Pancreas (tissue), 10 donors: Measurements from ENCODE around the gene COQ10B. TPM values are rescaled to one million over a fixed set of nuclear protein-coding genes. Genes with fewer than 3 reads are reported as not detected.

ENCODE experiments used
- ATAC-seq, 4 donors: fragments of 200-7000 bp; cut with Tn5 transposase; one replicate each; pipeline versions ENCODE4 v1.8.0 to v1.9.1; 2020; ENCODE audit warnings: mild to moderate bottlenecking in 4 of 4, moderate library complexity in 4 of 4
- DNase-seq, 6 donors: peaks; one replicate each; pipeline ENCODE4 v3.0.0-alpha.2; 2020
- FAIRE-seq: peaks from 2 replicates; lab custom pipeline; 2012; peaks lifted over from hg19 to GRCh38; lab: Jason Lieb, UNC
- H3K27ac ChIP-seq, 4 donors: fragments of 200-600 bp; sonication (generic); 1 replicate in 3 of 4; 2 replicates in 1 of 4; pipeline versions ENCODE4 v1.5.0 to v1.8.0; 2020
- H3K27me3 ChIP-seq, 4 donors: fragments of 200-600 bp; one replicate each; pipeline ENCODE4 v1.8.0; 2021
- H3K36me3 ChIP-seq, 3 donors: fragments of 200-600 bp; sonication (generic) in 1 of 3; one replicate each; pipeline versions ENCODE4 v1.5.0 to v1.8.0; 2020 to 2021
- H3K4me1 ChIP-seq, 3 donors: fragments of 200-600 bp; one replicate each; pipeline ENCODE4 v1.8.0; 2021
- H3K4me3 ChIP-seq, 4 donors: fragments of 200-600 bp; sonication (generic) in 2 of 4; one replicate each; pipeline versions ENCODE4 v1.5.0 to v1.8.0; 2020 to 2021
- H3K9me3 ChIP-seq, 4 donors: fragments of 200-600 bp; one replicate each; pipeline ENCODE4 v1.8.0; 2021
- CTCF ChIP-seq, 4 donors: fragments of 200-600 bp; sonication (generic) in 3 of 4; IDR thresholded peaks; one replicate each; pipeline versions ENCODE4 v1.5.0 to v1.8.0; 2021; ENCODE audit warnings: antibody characterized with exemption in 4 of 4
- WGBS, 2 donors: extraction: QIAGEN DNeasy Blood & Tissue Kit; methylation state at CpG; one replicate each; pipeline ENCODE4 v1.1.7; 2013; 5-methylcytosine and 5-hydroxymethylcytosine counted together
- intact Hi-C, 3 donors: fragments of 100-400 bp; cut with DNase I; formaldehyde crosslinking; loops; one replicate each; pipeline versions ENCODE4 v1.11.1 to v1.14.2; 2022
- polyA plus RNA-seq, 2 donors: library from polyadenylated mRNA; stranded (reverse); fragments of 200-250 nt; gene quantifications; one replicate each; pipeline ENCODE4 v1.2.3, GENCODE V29; 2013
- total RNA-seq, 6 donors: library from RNA; stranded (reverse); fragmentation: NEBNext Ultra II Directional in 4 of 6; extraction: Animal tissue kit (Norgen Biotek cat#: 25700) in 4 of 6; gene quantifications; one replicate each; pipeline versions ENCODE4 v1.2.1 to v1.2.4, GENCODE V29; 2021 to 2023
- donor health status: healthy with polysubstance abuse.
- donor health status: DM: no; HTN: no; CAD: no; lungs with moderate emphysema.
- donor health status: DM: no; HTN: no; CAD: no.
- donor health status: control.
- donor health status: control.
- donor health status: Bipolar disorder and iron deficiency.
- donor health status: DM: yes; HTN: yes; CAD: no.
- donor health status: DM: no; HTN: no; CAD: no.
- donor health status: DM: no; HTN: no; CAD: no.
- donor health status: DM: yes; HTN: yes; CAD: no.

Gene COQ10B
- total and polyA plus RNA-seq, 8 donors, result 5.7 to 10.8 (median 9.7) TPM

GRCh38 chr2:197435598-197436420, 17.5 kb upstream of the COQ10B start:
- no peaks in the 10 kb centered on the region for H3K36me3 ChIP-seq
- peak overlapping the region; percentile 96 to 98 (median 96) for H3K27ac ChIP-seq
- FAIRE-seq (no peak), DNase-seq (no peak), ATAC-seq (peak in 2 of 4 donors; percentile 8 to 19)
- H3K27me3 ChIP-seq, result no peaks in the 10 kb centered on the region
- 6 to 7% methylated on average over 16 of the region's 16 CpGs for WGBS, 2 donors
- H3K4me1 ChIP-seq, result peaks cover 18 to 27% (median 25%) of the 10 kb centered on the region in 3 donors
- TF ChIP-seq CTCF (IDR thresholded peaks at IDR 0.05), result no peak
- intact Hi-C loops, result no loop called here
- peak overlapping the region; percentile 45 to 94 (median 90) for H3K4me3 ChIP-seq
- H3K9me3 ChIP-seq, result no peaks in the 10 kb centered on the region

GRCh38 chr2:197437380-197437779, 16.0 kb upstream of the COQ10B start:
- FAIRE-seq (no peak), DNase-seq (no peak), ATAC-seq (no peak)
- Histone ChIP-seq H3K27ac (no peak overlapping the region), H3K27me3 (no peaks in the 10 kb centered on the region), H3K9me3 (no peaks in the 10 kb centered on the region), H3K36me3 (no peaks in the 10 kb centered on the region), H3K4me1 (peaks cover 5 to 13% (median 11%) of the 10 kb centered on the region in 3 donors), H3K4me3 (no peak overlapping the region)
- intact Hi-C loops, result no loop called here
- WGBS, 2 donors, result 100% methylated on average over 2 of the region's 2 CpGs
- TF ChIP-seq CTCF (IDR thresholded peaks at IDR 0.05), result no peak

GRCh38 chr2:197442857-197443256, 10.5 kb upstream of the COQ10B start:
- ATAC-seq, result peak in 2 of 4 donors; percentile 47 to 59
- H3K27ac ChIP-seq, result no peak overlapping the region
- intact Hi-C loops, result no loop called here

GRCh38 chr2:197445746-197446145, 7.6 kb upstream of the COQ10B start:
- TF ChIP-seq CTCF (IDR thresholded peaks at IDR 0.05), result no peak
- H3K27me3 ChIP-seq, result no peaks in the 10 kb centered on the region
- no peak for ATAC-seq
- no peaks in the 10 kb centered on the region for H3K36me3 ChIP-seq
- no peak overlapping the region for H3K27ac ChIP-seq
- 80 to 83% methylated on average over 1 of the region's 1 CpG for WGBS, 2 donors
- DNase-seq, result no peak
- FAIRE-seq, result no peak
- no peaks in the 10 kb centered on the region for H3K9me3 ChIP-seq
- intact Hi-C loops, result no loop called here
- no peaks in the 10 kb centered on the region for H3K4me1 ChIP-seq
- no peak overlapping the region for H3K4me3 ChIP-seq

More at GRCh38 chr2:197442857-197443256, 10.5 kb upstream of the COQ10B start:
- Histone ChIP-seq H3K4me3 (no peak overlapping the region), H3K9me3 (no peaks in the 10 kb centered on the region), H3K36me3 (no peaks in the 10 kb centered on the region), H3K4me1 (no peaks in the 10 kb centered on the region), H3K27me3 (no peaks in the 10 kb centered on the region)
- no peak for TF ChIP-seq CTCF (IDR thresholded peaks at IDR 0.05)
- FAIRE-seq, result no peak
- no peak for DNase-seq
- WGBS, 2 donors, result 67 to 68% methylated on average over 5 of the region's 5 CpGs

GRCh38 chr2:197446844-197447243, 6.5 kb upstream of the COQ10B start:
- ATAC-seq, result no peak
- TF ChIP-seq CTCF (IDR thresholded peaks at IDR 0.05), result no peak
- intact Hi-C loops, result no loop called here
- Histone ChIP-seq H3K27ac (no peak overlapping the region), H3K27me3 (no peaks in the 10 kb centered on the region), H3K4me3 (no peak overlapping the region), H3K9me3 (no peaks in the 10 kb centered on the region), H3K4me1 (no peaks in the 10 kb centered on the region), H3K36me3 (no peaks in the 10 kb centered on the region)
- DNase-seq, result no peak
- FAIRE-seq, result no peak
